ENCODE measurements around the gene ATP2C2. TPM values are rescaled to one million over a fixed set of nuclear protein-coding genes. Genes with fewer than 3 reads are reported as not detected.
A peak's percentile ranks its signal among the peaks of the same experiment; 100 is the strongest.

The ATP2C2 gene
- total RNA-seq, 1 donor from 2014 or later: not detected

- Histone ChIP-seq H3K36me3 (no peaks in the 10 kb centered on the region), H3K4me1 (peaks cover 5% of the 10 kb centered on the region), H3K4me3 (no peak overlapping the region), H3K79me2 (ENCODE audit: low read depth) (no peaks in the 10 kb centered on the region), H3K27ac (no peak overlapping the region), H3K9me3 (ENCODE audit: low read depth) (no peaks in the 10 kb centered on the region), H3F3A (ENCODE audit: low read depth) (no peaks in the 10 kb centered on the region), H3K4me2 (no peak overlapping the region), H2AFZ (replicated peaks) (no peak overlapping the region), H3K27me3 (no peaks in the 10 kb centered on the region), H4K20me1 (ENCODE audit: low read depth) (no peaks in the 10 kb centered on the region), H3K9ac (no peak overlapping the region)
- Mint-ChIP-seq H3K9me3 (no peaks in the 10 kb centered on the region), H3K27me3 (ENCODE audit: insufficient read depth, low read depth) (no peaks in the 10 kb centered on the region), H3K36me3 (no peaks in the 10 kb centered on the region), H3K4me1 (peaks cover 3% of the 10 kb centered on the region), H3K27ac (no peak overlapping the region), H3K4me3 (no peak overlapping the region)
- no peak for DNase-seq (ENCODE audit: low spot score)
- TF ChIP-seq EZH2phosphoT487 (IDR thresholded peaks at IDR 0.05) (no peak), EZH2 (IDR thresholded peaks at IDR 0.05) (no peak), CTCF (IDR thresholded peaks at IDR 0.05) (no peak)
Observed at GRCh38 chr16:84347161-84347560, 21.2 kb upstream of the ATP2C2 start.

DNA sequence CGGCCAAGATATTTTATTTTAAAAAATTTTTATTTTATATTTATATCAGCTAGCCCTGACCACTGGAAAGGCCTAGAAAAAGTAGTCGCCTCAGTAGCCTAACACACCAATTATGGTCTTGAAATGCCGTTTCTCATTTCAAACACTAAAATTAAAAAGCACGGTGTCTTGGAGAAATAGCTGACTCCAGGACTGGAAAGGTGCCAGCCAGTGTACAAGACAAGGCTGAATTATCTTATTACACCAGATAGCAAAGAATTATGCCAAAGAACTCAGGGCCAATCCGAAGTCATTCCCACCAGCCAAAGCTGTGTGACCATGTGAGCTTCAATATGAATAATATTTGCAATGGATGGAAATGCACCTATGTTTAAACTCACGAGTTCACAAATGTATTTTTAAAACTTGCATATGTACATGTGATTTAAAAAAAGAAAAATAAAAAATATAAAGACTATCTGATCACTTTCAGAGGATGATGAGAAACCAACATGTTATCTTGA is 19.9 kb upstream of the ATP2C2 start:
- H3K4me3 ChIP-seq: no peak overlapping the region
- H3K36me3 Mint-ChIP-seq: no peaks in the 10 kb centered on the region

DNA sequence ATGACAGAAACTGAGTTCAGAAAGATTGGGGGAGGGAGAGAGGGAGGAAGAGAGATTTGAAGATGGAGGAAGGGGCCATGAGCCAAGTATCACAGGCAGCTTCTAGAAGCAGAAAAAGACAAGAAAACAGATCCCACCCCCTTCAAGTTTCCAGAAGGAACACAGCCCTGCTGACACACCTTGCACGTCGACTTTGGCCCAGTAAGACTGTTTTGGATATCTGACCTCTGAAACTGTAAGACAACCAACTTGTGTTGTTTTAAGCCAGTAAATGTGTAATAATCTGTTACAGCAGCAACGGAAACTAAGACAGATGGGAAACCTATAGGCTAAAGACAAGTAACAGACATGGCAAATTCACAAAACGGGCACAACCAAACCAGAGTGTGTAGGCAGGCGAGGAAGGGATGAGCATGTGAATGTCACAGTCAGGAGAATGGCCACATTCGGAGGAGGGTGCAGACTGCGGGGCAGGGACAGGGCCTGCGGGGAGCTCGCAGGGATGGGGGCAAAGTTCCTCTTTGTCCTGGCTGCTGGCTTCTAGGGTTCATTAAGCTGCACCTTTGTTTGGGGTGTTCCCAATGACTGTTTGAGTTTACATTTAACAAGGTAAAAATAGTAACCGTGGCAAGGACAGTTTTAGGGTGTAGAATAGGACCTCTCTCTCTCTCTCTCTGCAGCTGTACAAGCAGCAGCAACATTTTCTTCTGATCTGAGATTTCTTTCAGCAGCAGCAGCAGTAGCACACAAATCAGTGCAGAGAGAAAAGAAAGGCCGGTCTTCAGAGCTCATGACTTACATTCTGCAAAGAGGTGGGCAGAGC is 18.3 kb upstream of the ATP2C2 start:
- peaks cover 5% of the 10 kb centered on the region for H3K4me1 ChIP-seq
- peaks cover 3% of the 10 kb centered on the region for H3K4me1 Mint-ChIP-seq
- H2AFZ ChIP-seq (replicated peaks): peak overlapping the region; percentile 20
- H3K79me2 ChIP-seq (ENCODE audit: low read depth): no peaks in the 10 kb centered on the region
- H3K9me3 ChIP-seq (ENCODE audit: low read depth): no peaks in the 10 kb centered on the region
- H3K9me3 Mint-ChIP-seq: no peaks in the 10 kb centered on the region
- H3K4me3 Mint-ChIP-seq: no peak overlapping the region
- no peak overlapping the region for H3K9ac ChIP-seq
- H3F3A ChIP-seq (ENCODE audit: low read depth): no peaks in the 10 kb centered on the region
- no peaks in the 10 kb centered on the region for H3K36me3 Mint-ChIP-seq
- DNase-seq (ENCODE audit: low spot score): peak; percentile 25
- no peak for TF ChIP-seq EZH2 (IDR thresholded peaks at IDR 0.05)
- no peak overlapping the region for H3K27ac Mint-ChIP-seq
- no peak overlapping the region for H3K27ac ChIP-seq
- no peak overlapping the region for H3K4me2 ChIP-seq
- no peaks in the 10 kb centered on the region for H3K36me3 ChIP-seq
- H4K20me1 ChIP-seq (ENCODE audit: low read depth): no peaks in the 10 kb centered on the region
- H3K4me3 ChIP-seq: no peak overlapping the region
- no peaks in the 10 kb centered on the region for H3K27me3 ChIP-seq
- peaks cover 2% of the 10 kb centered on the region for H3K27me3 Mint-ChIP-seq (ENCODE audit: insufficient read depth, low read depth)

More for the DNA sequence above, 19.9 kb upstream of the ATP2C2 start:
- Mint-ChIP-seq H3K27ac (no peak overlapping the region), H3K27me3 (ENCODE audit: insufficient read depth, low read depth) (peaks cover 2% of the 10 kb centered on the region), H3K4me3 (no peak overlapping the region), H3K9me3 (no peaks in the 10 kb centered on the region), H3K4me1 (peaks cover 3% of the 10 kb centered on the region)
- Histone ChIP-seq H3K27me3 (no peaks in the 10 kb centered on the region), H3K79me2 (ENCODE audit: low read depth) (no peaks in the 10 kb centered on the region), H3K36me3 (no peaks in the 10 kb centered on the region), H3K4me1 (peaks cover 5% of the 10 kb centered on the region), H3K4me2 (no peak overlapping the region), H3F3A (ENCODE audit: low read depth) (no peaks in the 10 kb centered on the region), H3K9me3 (ENCODE audit: low read depth) (no peaks in the 10 kb centered on the region), H3K27ac (no peak overlapping the region), H2AFZ (replicated peaks) (no peak overlapping the region), H3K9ac (no peak overlapping the region), H4K20me1 (ENCODE audit: low read depth) (no peaks in the 10 kb centered on the region)
- no peak for DNase-seq (ENCODE audit: low spot score)
- TF ChIP-seq EZH2 (IDR thresholded peaks at IDR 0.05) (no peak), CTCF (IDR thresholded peaks at IDR 0.05) (no peak), EZH2phosphoT487 (IDR thresholded peaks at IDR 0.05) (no peak)

Measured in neural progenitor cell (in vitro differentiated cells).